ENCODE results near the gene SIM1. TPM values are rescaled to one million over a fixed set of nuclear protein-coding genes. Genes with fewer than 3 reads are reported as not detected.

Gene SIM1
- total RNA-seq, 1 donor from 2014 or later: not detected

DNA sequence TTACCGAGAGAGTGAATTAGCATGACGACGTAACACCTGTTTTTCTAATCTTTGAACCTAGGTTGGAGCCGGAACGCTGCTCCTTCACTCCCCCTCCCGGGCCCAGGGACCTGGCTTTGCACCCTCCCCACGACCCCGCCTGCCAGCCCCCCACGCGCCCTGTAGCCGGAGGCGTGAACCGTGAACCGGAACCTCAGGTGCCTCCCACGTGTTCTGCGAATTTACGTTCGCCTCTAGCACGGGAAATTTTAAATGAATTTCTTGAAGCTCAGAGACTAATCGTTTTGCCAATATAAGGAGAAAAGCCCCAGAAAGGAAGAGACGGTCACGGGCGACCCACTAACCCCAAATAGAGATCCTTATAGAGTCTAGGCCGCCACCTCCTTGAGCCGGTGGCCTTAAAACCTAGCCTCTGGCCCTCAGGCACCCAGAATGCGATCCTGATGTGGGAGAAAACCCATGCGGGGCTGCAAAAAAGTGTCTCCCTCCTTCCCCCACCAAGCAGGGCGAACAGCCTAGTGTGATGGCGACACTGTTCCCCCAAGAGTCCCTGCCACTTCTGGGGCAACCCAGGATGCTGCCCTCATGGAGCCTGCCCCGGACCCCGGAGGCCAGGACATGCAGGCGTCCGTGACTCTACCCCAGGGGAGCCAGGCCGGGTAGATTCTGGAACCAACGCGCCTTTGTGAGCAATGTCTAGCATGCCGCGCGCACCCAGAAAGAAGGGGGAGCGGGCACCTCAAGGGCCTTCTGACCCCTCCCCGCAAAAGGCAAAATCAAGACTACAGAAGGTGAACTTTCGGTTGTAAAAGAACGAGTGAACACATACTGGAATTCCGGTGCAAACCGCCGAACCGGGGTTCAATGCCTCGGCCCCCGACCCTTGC is 2.7 kb upstream of the SIM1 start:
- peaks cover 2% of the 10 kb centered on the region for H3K36me3 Mint-ChIP-seq (ENCODE audit: low read depth, unreplicated experiment)
- DNase-seq (ENCODE audit: low read depth) (no peak), FAIRE-seq (no peak)
- H3K4me2 ChIP-seq (ENCODE audit: low read length): no peak overlapping the region
- no peak overlapping the region for H3K27ac ChIP-seq (ENCODE audit: low read depth, low read length)
- no peaks in the 10 kb centered on the region for H3K36me3 ChIP-seq (ENCODE audit: insufficient read depth, low read length)
- peaks cover 20% of the 10 kb centered on the region for H3K9me3 Mint-ChIP-seq (ENCODE audit: unreplicated experiment)
- H3K27me3 Mint-ChIP-seq (ENCODE audit: low read depth, unreplicated experiment): peaks cover 76% of the 10 kb centered on the region
- no peaks in the 10 kb centered on the region for H3K4me1 Mint-ChIP-seq (ENCODE audit: low read depth, unreplicated experiment)
- peaks cover 14% of the 10 kb centered on the region for H4K20me1 ChIP-seq (ENCODE audit: insufficient read depth, low read length)
- peaks cover 3% of the 10 kb centered on the region for H3K4me1 ChIP-seq (ENCODE audit: insufficient read depth, low read length)
- peak; percentile 93 for TF ChIP-seq EZH2 (IDR thresholded peaks at IDR 0.05; ENCODE audit: insufficient read depth, low read length)
- TF ChIP-seq, protein P1, sequence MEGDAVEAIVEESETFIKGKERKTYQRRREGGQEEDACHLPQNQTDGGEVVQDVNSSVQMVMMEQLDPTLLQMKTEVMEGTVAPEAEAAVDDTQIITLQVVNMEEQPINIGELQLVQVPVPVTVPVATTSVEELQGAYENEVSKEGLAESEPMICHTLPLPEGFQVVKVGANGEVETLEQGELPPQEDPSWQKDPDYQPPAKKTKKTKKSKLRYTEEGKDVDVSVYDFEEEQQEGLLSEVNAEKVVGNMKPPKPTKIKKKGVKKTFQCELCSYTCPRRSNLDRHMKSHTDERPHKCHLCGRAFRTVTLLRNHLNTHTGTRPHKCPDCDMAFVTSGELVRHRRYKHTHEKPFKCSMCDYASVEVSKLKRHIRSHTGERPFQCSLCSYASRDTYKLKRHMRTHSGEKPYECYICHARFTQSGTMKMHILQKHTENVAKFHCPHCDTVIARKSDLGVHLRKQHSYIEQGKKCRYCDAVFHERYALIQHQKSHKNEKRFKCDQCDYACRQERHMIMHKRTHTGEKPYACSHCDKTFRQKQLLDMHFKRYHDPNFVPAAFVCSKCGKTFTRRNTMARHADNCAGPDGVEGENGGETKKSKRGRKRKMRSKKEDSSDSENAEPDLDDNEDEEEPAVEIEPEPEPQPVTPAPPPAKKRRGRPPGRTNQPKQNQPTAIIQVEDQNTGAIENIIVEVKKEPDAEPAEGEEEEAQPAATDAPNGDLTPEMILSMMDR (IDR thresholded peaks at IDR 0.05; ENCODE audit: insufficient read depth, low read depth, low read length): no peak
- no peak overlapping the region for H3K27ac Mint-ChIP-seq (ENCODE audit: unreplicated experiment)
- H3K4me3 Mint-ChIP-seq (ENCODE audit: unreplicated experiment): no peak overlapping the region
- H3K27me3 ChIP-seq (ENCODE audit: insufficient read depth, low read length): peaks cover 98% of the 10 kb centered on the region
- H3K9me3 ChIP-seq (ENCODE audit: insufficient read depth, low read depth, low read length): peaks cover 13% of the 10 kb centered on the region
- H3K9ac ChIP-seq (ENCODE audit: low read length): no peak overlapping the region
- H3K79me2 ChIP-seq (ENCODE audit: insufficient read depth, low read length): no peaks in the 10 kb centered on the region
- H3K4me3 ChIP-seq (ENCODE audit: insufficient read depth, low read depth, low read length): no peak overlapping the region
- H2AFZ ChIP-seq (ENCODE audit: low read depth, low read length): no peak overlapping the region

DNA sequence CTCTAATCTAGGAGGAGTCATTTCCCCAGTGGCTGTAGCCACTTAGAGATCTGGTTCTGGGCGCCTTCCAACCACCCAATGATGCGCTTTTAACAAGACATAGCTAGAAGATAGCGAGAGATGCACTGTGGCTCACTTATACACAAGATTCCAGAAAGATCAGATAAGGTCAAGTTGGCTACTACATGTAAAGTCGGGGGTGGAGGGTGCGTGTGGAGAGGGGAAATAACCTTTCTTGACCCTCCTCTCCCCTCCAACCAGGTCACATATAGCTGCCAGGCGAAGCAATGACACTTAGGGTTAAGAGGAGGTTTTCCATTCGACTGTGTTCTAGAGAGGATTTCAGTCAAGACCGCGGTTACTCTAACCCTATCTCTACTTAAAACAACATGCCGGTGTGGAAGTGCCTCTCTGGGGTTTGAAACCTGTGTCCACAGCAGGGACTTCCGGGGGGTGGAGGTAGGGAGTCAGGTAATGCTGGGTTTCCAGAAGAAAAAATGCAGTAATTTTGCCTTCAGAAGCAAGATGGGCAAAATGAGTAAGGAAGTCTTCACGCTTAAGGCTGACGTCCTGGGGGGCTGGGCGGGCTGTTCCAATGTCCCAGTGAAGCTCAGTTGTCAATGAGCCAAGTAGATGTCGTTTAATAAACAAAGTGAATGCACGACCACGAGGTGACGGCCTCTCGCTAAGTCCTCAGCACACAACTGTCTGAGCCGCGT is 1.8 kb upstream of the SIM1 start:
- H3K27ac Mint-ChIP-seq (ENCODE audit: unreplicated experiment): peak overlapping the region; percentile 45
- H3K9ac ChIP-seq (ENCODE audit: low read length): no peak overlapping the region
- H3K79me2 ChIP-seq (ENCODE audit: insufficient read depth, low read length): no peaks in the 10 kb centered on the region
- FAIRE-seq: no peak
- H3K4me1 ChIP-seq (ENCODE audit: insufficient read depth, low read length): peaks cover 3% of the 10 kb centered on the region
- peaks cover 13% of the 10 kb centered on the region for H3K9me3 ChIP-seq (ENCODE audit: insufficient read depth, low read depth, low read length)
- H3K27ac ChIP-seq (ENCODE audit: low read depth, low read length): no peak overlapping the region
- H3K36me3 ChIP-seq (ENCODE audit: insufficient read depth, low read length): no peaks in the 10 kb centered on the region
- no peak overlapping the region for H3K4me3 ChIP-seq (ENCODE audit: insufficient read depth, low read depth, low read length)
- H3K4me3 Mint-ChIP-seq (ENCODE audit: unreplicated experiment): no peak overlapping the region
- no peak overlapping the region for H3K4me2 ChIP-seq (ENCODE audit: low read length)
- peaks cover 20% of the 10 kb centered on the region for H3K9me3 Mint-ChIP-seq (ENCODE audit: unreplicated experiment)
- H2AFZ ChIP-seq (ENCODE audit: low read depth, low read length): no peak overlapping the region
- peaks cover 2% of the 10 kb centered on the region for H3K36me3 Mint-ChIP-seq (ENCODE audit: low read depth, unreplicated experiment)
- no peaks in the 10 kb centered on the region for H3K4me1 Mint-ChIP-seq (ENCODE audit: low read depth, unreplicated experiment)
- H3K27me3 Mint-ChIP-seq (ENCODE audit: low read depth, unreplicated experiment): peaks cover 84% of the 10 kb centered on the region
- H4K20me1 ChIP-seq (ENCODE audit: insufficient read depth, low read length): peaks cover 14% of the 10 kb centered on the region
- H3K27me3 ChIP-seq (ENCODE audit: insufficient read depth, low read length): peaks cover 100% of the 10 kb centered on the region
- DNase-seq (ENCODE audit: low read depth): no peak
- TF ChIP-seq EZH2 (IDR thresholded peaks at IDR 0.05; ENCODE audit: insufficient read depth, low read length): peak; percentile 58
- TF ChIP-seq, protein P1 (IDR thresholded peaks at IDR 0.05; ENCODE audit: insufficient read depth, low read depth, low read length): no peak

All from astrocyte (in vitro differentiated cells and primary cell).